ENCODE data around the gene DCUN1D2.
"Not testable (repeated sequence)": the region's sequence is repeated elsewhere in the genome, so short reads cannot be mapped to it uniquely, and the experiment has no call there.

DCUN1D2 gene

GRCh38 chr13:113475280-113475679 is 15.2 kb downstream of the DCUN1D2 start:
- TF ChIP-seq CTCF (conservative IDR thresholded peaks at IDR 0.05; ENCODE audit: low read depth, low read length) = no peak
- Histone ChIP-seq H3K27me3 (ENCODE audit: insufficient read depth, low read depth) (no peaks in the 10 kb centered on the region), H4K20me1 (ENCODE audit: insufficient read depth) (no peaks in the 10 kb centered on the region), H3K9ac (no peak overlapping the region), H3K36me3 (ENCODE audit: insufficient read depth) (no peaks in the 10 kb centered on the region), H3K4me2 (no peak overlapping the region), H3K27ac (no peak overlapping the region), H3K4me1 (ENCODE audit: low read depth, poor library complexity, severe bottlenecking) (no peaks in the 10 kb centered on the region), H3K79me2 (ENCODE audit: insufficient read depth, low read depth) (no peaks in the 10 kb centered on the region), H3K4me3 (IDR thresholded peaks at IDR 0.05; ENCODE audit: insufficient read depth, low read depth, low read length) (no peak overlapping the region), H2AFZ (ENCODE audit: low read depth) (no peak overlapping the region)

- TF ChIP-seq CTCF (conservative IDR thresholded peaks at IDR 0.05; ENCODE audit: low read depth, low read length) = no peak
- Histone ChIP-seq H3K79me2 (ENCODE audit: insufficient read depth, low read depth) (no peaks in the 10 kb centered on the region), H4K20me1 (ENCODE audit: insufficient read depth) (no peaks in the 10 kb centered on the region), H3K9ac (no peak overlapping the region), H3K4me1 (ENCODE audit: low read depth, poor library complexity, severe bottlenecking) (no peaks in the 10 kb centered on the region), H3K36me3 (ENCODE audit: insufficient read depth) (no peaks in the 10 kb centered on the region), H3K27ac (no peak overlapping the region), H2AFZ (ENCODE audit: low read depth) (no peak overlapping the region), H3K4me2 (no peak overlapping the region), H3K4me3 (IDR thresholded peaks at IDR 0.05; ENCODE audit: insufficient read depth, low read depth, low read length) (no peak overlapping the region), H3K27me3 (ENCODE audit: insufficient read depth, low read depth) (no peaks in the 10 kb centered on the region)
Observed at GRCh38 chr13:113474179-113474578, 16.3 kb downstream of the DCUN1D2 start.

- Histone ChIP-seq H3K27me3 (ENCODE audit: insufficient read depth, low read depth) (no peaks in the 10 kb centered on the region), H3K4me2 (no peak overlapping the region), H3K79me2 (ENCODE audit: insufficient read depth, low read depth) (no peaks in the 10 kb centered on the region), H2AFZ (ENCODE audit: low read depth) (no peak overlapping the region), H3K36me3 (ENCODE audit: insufficient read depth) (no peaks in the 10 kb centered on the region), H3K9ac (no peak overlapping the region), H3K4me3 (IDR thresholded peaks at IDR 0.05; ENCODE audit: insufficient read depth, low read depth, low read length) (no peak overlapping the region), H3K4me1 (ENCODE audit: low read depth, poor library complexity, severe bottlenecking) (no peaks in the 10 kb centered on the region), H3K27ac (no peak overlapping the region), H4K20me1 (ENCODE audit: insufficient read depth) (no peaks in the 10 kb centered on the region)
- TF ChIP-seq CTCF (conservative IDR thresholded peaks at IDR 0.05; ENCODE audit: low read depth, low read length) = no peak
Observed at GRCh38 chr13:113472355-113473025, 18.0 kb downstream of the DCUN1D2 start.

GRCh38 chr13:113471844-113472243 is 18.7 kb downstream of the DCUN1D2 start:
- Histone ChIP-seq H3K27me3 (ENCODE audit: insufficient read depth, low read depth) (no peaks in the 10 kb centered on the region), H3K36me3 (ENCODE audit: insufficient read depth) (no peaks in the 10 kb centered on the region), H2AFZ (ENCODE audit: low read depth) (no peak overlapping the region), H3K79me2 (ENCODE audit: insufficient read depth, low read depth) (no peaks in the 10 kb centered on the region), H3K4me1 (ENCODE audit: low read depth, poor library complexity, severe bottlenecking) (no peaks in the 10 kb centered on the region), H3K4me2 (no peak overlapping the region), H4K20me1 (ENCODE audit: insufficient read depth) (no peaks in the 10 kb centered on the region), H3K4me3 (IDR thresholded peaks at IDR 0.05; ENCODE audit: insufficient read depth, low read depth, low read length) (no peak overlapping the region), H3K9ac (no peak overlapping the region), H3K27ac (no peak overlapping the region)
- no peak for TF ChIP-seq CTCF (conservative IDR thresholded peaks at IDR 0.05; ENCODE audit: low read depth, low read length)

GRCh38 chr13:113470635-113471163 is 19.8 kb downstream of the DCUN1D2 start:
- not testable (repeated sequence) for H4K20me1 ChIP-seq (ENCODE audit: insufficient read depth); H2AFZ ChIP-seq (ENCODE audit: low read depth); H3K9ac ChIP-seq; H3K36me3 ChIP-seq (ENCODE audit: insufficient read depth); H3K27ac ChIP-seq; H3K79me2 ChIP-seq (ENCODE audit: insufficient read depth, low read depth); H3K4me3 ChIP-seq (IDR thresholded peaks at IDR 0.05; ENCODE audit: insufficient read depth, low read depth, low read length); H3K27me3 ChIP-seq (ENCODE audit: insufficient read depth, low read depth); H3K4me1 ChIP-seq (ENCODE audit: low read depth, poor library complexity, severe bottlenecking); H3K4me2 ChIP-seq
